ENCODE data around the gene BCAP31.

The BCAP31 gene

DNA sequence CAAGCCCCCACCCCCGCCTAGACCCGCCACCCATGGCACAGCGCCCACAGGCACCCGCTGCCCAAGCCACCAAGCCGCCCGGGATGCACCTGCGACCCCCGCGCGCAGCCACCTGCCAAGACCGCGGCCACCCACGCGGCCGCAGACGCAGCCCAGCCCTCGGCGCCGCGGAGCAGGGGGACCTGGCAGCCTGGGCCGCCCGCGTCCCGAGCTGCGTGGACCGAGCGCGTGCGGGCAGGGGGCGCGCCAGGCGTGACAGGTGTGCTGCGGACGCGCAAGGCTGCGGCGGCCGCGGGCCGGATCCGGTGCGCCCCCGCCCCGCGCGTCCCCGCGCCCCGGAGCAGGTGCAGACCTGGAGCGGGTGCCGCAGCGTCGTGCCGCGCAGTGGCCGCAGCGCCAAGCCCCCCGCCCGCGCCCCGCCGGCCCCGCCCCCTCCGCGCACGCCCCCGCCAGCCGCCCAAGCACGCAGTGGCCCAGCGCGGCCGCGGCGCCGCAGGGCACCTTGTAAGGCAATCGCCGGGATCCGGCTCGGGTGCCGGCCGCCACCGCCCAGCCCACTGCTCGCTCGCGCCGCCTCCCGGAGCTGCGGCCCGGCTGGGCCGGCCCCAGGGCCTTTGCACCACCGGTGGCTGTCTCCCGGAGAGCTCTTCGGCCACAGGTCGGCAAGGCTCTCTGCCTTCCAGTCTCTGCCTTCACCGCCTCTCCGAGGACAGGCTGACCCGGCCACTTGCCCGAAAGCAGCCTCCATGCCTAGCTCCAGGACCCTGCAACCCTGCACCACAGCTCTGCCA is 50.6 kb downstream of the BCAP31 start, which contains the start of gene PNCK:
PNCK (minus strand) TSS at position 386 of the 791 bp plus-strand sequence. CDS start 737 bp downstream, outside the sequence.
- DNase-seq, result no peak

DNA sequence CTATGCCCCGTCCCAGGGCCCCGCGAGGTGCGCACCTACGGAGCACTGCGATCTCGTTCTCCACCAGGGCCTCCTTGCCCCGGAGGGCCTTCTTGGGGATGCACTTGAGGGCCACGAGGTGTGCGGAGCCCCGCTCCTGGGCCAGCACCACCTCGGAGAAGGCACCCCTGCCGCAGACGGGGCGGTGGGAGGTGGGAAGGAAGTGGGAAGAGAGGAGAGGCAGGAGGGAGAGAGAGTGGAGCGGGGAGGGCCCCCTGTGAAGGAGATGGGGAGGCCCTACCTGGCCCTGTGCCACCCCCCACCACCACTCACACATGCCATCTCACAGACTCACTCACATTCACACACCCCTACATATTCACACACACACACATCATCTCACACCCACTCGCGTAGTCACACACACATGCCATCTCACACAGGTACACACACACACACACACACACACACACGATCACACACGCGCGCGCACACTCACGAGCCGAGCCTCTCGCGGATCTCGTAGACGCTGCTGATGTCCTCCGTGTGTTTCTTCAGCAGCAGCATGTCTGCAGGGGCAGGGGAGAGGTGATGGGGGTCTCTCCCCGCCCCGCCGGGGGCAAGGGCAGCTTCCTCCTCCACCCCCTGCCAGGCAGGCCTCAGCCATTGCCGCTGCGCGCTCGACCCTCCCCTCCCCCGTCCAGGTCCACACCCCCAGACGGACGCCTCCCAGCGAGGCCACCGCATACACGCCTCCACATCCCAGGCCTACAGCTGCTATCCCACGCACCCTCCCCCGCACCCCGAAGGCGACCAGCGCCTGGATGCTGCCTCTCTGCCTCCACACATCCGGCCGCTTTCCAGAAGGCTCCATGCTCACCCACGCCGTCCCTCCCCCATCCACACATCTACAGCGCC is 51.4 kb downstream of the BCAP31 start:
- DNase-seq, result no peak

DNA sequence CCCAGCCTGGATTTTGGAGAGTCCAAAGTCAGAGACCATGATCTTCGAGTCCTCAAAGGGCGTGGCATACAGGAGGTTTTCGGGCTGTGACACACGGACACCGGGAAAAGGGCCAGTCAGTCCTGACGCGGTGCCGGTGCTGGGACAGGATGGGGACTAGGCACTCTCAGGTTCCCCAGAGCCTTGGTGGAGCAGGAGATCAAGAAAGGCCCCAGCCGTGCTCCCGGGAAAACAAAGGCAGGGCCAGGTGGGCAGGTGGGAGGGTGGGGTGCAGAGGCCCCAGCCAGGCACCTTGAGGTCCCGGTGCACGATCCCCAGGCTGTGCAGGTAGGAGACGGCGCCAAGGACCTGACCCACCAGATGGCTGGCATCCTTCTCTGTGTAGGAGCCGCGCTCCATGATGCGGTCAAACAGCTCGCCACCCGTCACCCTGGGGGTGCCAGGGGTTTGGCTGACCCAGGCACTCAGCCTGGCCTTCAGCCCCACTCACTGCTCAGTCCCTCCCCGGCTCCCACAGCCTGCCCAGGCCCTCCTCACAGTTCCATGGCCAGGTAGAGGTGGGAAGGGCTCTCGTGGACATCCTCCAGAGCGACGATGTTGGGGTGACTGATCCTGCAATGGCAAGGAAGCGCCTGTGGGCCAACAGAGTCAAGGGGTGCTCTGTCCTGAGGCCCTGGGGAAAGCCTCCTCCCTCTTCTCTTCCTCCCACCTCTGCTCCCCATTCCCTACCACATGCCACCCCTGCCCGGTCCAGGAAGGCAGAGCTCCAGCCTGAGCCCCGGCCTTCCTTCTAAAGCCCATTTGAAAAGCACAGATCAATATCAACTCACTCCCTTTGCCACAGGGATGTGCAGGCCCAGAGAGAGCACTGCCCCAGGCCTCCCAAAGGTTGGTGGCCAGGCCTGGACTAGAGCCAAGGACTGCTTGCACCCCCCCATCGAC is 52.3 kb downstream of the BCAP31 start:
- no peak for DNase-seq

DNA sequence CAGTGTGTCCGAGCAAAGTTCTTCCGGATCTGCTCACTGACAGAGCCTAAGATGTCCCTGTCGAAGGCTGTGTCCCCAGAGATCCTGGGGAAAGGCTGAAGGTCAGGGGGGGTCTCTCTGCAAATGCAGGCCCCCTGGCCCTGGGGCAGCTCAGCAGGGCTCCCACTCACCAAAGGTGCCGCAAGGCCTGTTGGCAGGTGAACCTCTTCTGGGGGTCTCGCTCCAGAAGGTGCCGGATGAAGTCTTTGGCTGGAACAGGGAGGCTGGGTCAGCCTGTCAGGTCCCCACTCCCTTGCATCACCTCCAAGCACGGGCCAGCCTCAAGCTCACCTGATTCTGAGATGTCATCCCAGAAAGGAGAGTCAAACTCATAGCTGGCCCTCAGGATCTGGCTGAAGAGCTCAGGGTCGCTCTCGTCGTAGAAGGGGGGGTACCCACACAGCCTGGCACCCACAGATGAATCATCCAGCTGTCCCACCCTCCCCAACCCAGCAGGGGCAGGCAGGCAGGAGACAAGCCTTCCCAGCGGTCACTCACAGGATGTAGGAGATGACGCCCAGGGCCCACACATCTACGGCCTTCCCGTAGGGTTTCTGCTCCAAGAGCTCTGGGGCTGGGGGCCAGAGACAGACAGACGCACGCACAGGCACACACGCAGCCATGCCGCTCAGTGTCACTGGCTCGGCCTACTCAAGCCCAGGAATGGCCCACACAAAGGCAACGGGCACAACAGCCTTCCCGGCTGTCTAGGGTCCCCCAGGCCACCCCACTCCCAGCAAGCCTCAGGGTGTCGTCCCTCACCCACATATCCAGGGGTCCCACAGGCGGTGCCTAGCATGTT is 53.2 kb downstream of the BCAP31 start:
- DNase-seq, result no peak

DNA sequence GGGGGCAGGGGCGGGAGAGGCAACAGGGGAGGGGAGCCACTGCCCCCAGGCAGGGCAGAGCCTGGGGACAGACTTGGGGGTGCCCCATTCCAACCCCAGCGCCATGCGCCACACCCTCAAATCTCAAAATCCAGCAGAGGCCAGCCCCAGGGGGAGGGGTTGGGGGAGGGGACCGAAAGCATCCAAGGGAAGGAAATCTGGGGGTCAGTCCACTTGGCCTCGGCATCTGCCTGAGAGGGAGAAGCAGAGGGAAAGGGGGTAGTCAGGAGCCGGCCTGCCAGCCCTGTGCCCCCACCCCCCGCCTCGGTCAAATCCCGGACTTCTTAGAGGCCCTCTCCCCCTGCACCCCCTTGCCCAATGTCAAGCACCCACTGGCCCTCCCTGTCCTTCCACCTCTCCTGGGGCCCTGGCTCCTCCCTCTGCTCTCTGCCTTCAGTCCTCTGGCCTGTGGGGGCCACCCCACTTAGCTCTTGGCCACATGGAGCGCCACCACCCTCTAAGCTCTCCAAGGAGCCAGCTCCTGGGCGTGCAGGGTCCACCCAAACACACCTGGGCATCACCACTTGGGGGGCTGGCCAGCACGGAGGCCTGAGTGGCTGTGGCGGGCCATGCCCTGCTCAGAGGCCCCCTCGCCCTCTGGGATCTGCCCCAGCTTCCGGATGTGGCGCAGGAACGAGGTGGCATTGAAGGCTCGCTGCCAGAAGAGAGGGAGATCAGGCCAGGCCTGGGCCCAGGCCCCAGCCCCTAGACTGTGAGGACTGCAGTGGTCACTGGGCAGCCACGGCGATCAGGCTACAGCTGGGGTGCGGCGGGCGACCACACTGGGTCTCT is 54.1 kb downstream of the BCAP31 start:
- DNase-seq, result no peak

DNA sequence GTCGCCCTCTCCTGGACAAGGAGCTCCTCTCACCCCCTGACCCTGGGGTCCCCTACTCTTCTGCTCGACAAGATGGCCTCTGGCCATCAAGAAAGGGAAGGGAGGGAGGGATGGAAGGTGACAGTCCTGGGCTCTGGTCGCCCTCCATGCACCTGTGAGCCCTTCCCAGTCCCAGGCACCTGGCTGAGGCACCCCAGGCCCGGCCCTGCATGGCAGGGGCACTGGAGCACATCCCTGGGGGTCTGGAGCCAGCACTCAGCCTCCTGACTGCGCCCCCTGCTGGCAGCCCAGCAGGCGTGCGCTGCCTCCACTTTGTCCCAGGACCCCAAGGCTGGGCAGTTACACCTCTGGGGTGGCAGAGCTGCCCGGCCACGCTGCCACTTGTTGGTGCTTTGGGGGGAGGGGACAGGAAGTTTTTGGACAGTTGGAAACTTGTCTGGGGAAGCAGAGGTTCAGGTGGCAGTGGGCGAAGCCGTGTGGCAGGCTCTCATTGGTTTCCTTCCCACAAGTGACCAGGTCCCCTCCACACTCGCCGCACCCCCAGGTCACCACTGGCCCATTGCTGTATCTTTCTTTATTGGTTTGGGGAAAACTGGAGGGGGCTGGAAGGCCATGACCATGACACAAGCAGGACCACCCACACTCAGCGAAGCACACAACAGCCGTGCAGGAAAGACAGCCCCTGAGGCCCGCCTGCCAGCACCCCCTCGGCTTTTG is 54.9 kb downstream of the BCAP31 start:
- DNase-seq, result peak; percentile 31 to 60 (median 46)

DNA sequence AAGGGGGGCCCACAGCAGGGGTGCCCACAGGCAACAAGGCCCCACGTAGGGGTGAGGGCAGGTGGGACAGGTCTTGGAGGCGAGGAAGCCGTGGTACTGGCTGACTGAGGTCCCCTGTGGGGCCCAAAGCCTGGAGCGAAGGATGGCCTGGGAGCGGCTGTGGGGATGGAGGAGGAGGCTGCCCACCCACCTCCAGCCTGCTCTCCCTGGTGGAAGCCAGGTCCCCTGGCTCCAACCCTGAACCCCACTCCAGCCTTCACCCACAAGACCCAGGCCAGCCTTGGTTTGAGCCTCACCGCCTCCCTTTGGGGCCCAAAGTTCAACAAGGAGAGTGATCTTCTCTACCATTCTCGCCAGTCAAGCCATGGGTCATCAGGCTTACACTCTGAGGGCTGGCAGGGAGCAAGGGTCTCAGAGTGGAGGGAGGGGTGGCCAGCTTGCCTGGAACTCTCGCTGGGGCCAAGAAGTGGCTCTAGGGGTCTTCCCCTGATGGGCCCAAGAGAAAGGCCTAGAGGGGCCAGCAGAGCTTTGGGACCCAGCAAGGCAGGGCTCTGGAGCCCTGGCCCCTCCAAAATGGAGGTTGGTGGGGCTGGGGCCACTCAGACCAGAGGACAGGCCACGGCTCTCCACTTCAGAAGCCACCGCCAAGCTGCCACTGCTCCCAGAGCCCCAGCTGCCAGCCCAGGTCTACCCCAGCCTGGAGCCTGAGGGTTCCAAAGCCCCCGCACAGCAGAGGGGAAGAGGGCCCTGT is 55.6 kb downstream of the BCAP31 start:
- no peak for DNase-seq

DNA sequence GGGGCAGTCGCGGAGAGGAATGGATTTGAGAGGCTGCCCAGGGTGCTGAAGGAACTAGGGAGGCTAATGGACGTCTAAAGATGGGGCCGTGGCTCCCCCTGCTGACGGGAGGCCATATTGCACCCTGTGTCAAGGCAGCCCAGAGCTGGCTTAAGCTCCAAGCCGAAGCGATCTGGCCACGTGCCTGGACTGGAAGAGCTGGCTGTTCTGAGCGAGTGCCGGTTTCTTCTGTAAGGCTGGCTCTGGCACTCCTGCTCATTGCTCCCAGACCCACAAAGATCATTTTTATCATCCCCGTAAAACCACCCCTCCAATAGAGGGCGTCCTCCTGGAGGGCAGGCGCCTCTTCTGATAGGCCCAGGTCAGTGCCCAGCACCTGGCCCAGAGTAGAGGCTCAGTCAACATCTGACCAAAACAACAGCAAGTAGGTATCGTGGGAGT is 56.2 kb downstream of the BCAP31 start:
- peak; percentile 79 to 90 (median 86) for DNase-seq

DNA sequence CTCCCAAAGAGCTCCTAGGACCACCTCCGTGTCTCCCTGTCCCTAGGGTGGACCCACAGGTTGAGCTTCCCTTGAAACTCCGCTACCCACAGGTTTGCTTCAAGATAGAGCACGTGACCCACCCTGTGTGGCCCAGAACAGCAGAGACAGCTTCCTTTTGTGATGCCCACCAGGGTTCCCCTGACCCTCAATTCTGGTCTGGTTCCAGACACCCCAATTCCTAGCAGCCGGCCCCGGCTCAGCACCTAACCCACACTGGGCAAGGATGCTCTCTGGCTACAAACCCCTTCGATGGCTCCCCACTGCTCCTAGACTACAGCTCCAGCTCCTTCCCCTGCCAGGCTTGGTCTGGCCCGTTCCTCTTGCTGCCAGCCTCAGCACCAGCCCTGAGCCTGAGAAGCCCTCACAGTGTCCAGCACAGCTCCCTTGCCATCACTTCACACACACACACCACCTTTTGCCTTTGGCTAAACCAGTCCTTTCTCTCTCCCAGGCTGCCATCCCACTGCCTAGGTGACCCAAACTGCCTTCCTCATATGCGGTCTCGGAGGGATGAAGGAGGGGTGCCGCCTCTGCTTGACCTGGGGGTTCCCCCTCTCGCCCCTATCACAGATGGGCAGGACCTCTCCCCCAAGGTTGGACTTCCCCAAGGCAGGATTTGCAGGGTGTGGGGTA is 56.8 kb downstream of the BCAP31 start:
- no peak for DNase-seq

DNA sequence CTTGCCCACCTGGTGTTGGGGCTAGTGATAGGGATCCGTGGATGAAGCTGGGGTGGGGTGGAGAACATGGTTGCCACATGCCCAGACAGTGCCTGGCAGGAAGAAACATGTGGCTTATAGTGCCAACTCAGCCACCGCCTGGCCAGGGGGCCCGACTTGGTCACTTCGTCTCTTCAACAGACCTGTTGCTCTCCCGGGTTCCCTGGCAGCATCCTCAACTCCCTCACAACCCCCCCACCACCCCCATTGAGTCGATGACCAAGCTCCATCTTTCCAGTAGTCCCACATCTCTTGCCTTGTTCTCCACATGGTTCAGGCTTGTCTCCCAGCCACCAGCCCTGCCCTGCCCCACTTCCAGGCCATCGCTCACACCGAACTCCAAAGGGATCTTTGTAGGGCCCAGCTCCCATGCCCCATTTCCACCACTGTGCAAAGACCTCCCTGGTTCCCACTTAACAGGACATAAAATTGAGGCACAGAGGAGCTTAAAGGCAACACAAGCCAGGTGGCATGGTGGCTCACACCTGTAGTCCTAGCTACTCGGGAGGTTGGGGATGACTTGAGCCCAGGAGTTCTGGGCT is 58.4 kb downstream of the BCAP31 start:
- DNase-seq, result no peak

DNA sequence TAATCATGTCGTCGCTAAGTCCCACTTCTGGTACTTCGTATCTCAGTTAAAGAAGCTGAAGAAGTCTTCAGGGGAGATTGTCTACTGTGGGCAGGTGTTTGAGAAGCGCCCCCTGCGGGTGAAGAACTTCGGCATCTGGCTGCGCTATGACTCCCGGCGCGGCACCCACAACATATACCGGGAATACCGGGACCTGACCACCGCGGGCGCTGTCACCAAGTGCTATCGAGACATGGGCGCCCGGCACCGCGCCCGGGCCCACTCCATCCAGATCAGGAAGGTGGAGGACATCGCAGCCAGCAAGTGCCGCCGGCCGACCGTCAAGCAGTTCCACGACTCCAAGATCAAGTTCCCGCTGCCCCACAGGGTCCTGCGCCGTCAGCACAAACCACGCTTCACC is 61.9 kb downstream of the BCAP31 start:
- DNase-seq, result peak; percentile 34 to 69 (median 52)

DNA sequence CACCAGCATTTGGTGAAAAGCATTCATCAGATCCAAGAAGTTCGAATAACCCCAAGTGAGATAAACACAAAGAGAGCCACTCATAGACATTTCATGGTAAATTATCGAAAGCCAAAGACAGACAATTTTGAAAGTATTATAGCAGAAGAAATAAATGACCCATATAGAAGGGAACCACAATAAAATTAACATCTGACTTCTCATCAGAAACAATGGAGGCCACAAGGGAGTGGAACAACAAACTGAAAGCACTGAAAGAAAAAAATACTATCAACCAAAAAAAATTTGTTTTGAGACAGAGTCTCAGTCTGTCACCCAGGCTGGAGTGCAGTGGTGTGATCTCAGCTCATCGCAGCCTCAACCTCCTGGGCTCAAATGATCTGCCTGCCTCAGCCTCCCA is 64.9 kb downstream of the BCAP31 start:
- no peak for DNase-seq

DNA sequence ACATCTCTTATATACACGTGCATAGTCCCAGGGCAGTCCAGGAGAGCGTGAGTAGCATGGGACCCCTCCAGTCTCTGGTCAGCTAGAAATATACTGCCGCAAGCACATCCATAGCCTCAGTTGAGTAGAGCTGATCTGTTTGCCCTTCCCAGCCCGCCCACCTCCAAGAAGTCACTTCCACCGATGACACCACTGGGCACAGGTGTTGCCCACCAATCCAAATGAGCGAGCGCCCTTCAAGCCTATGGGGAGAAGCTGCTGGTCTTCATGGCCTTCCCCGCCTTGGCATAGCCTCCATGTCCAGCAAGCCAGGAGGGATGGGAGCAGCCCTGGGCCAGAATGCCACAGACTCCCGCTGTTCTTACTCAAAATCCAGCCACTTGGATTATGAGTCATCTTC is 67.0 kb downstream of the BCAP31 start:
- no peak for DNase-seq

DNA sequence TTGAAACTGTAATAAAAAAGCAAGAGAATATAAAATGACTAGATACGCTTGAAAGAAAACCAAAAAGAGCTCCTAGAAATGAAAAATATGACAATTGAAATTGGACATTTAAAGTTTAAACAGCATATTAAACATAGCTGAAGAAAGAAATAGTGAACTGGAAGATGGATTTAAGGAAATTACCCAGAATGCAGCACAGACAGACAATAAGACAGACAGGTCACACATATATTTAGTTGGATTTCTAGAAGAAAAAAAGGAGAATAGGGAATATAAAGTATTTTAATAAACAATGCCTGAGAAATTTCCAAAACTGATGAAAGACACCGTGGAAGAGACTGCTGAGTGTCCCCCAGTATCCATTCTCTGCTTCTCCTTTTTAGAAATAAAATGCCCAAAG is 70.6 kb downstream of the BCAP31 start:
- DNase-seq, result no peak

DNA sequence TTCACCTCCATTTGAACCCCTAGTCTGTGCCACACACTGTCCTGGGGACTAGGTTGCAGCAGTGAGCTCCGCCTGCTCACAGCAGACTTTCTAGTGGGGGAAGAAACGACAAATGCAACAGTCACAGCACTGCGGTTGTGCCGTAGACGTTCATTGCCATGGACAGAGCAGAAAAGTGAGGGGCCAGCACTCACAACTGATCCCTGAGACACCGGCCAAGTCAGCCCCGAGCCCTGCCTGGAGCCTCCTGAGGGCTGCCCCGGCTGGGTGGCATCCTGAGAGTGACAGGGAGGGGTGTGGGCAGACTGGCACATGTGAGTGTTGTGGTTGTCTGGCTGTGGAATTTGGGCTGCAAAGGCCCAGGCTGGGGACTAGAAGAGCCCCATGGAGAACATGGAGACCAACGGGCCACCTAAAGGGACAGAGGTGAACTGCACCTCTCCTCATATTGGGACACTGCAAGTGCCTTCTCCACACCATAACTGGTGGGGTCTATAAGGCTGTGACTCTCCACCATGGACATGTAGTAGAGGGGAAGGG is 72.6 kb downstream of the BCAP31 start:
- peak in 3 of 4 experiments; percentile 9 to 32 (median 27) for DNase-seq

DNA sequence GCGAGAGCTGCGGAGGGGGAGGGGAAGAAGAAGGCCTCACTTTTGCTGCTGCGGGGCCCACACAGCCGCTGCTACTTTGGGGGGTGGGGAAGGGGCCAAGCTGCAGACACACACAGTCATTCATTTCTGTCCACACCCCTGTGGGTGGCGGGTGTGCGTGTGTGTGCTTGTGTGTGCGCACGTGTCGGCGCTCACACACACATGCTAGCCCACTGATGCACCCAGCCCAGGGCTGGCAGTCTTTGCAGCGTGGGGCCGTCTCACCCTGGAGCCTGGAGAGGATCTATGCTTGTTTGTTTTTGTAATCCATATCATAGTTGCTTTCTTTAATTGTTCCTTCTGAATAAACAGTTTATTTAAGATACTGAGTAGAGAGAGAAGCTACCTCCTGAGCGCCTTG is 73.2 kb downstream of the BCAP31 start:
- no peak for DNase-seq

Data from suppressor macrophage (primary cell).